ENCODE data around the gene BRD7. TPM values are rescaled to one million over a fixed set of nuclear protein-coding genes. Genes with fewer than 3 reads are reported as not detected.

The BRD7 gene
- total and polyA plus RNA-seq, 10 of the 15 experiments (the other 5 are each of a cell fraction or from before 2014, with no cell fraction given), result 16.9 to 74.7 (median 52.0) TPM

- no peak for TF ChIP-seq ZBTB40 (IDR thresholded peaks at IDR 0.05; ENCODE audit: borderline replicate concordance)
- no peak for TF ChIP-seq HCFC1 (IDR thresholded peaks at IDR 0.05; ENCODE audit: low read length)
- no peak for TF ChIP-seq ATF2 (IDR thresholded peaks at IDR 0.05; ENCODE audit: low read length)
These were observed 25.3 kb upstream of the BRD7 start (continued) for GRCh38 chr16:50393858-50394802.

- intact Hi-C loops (cut with micrococcal nuclease; ENCODE audit: unreplicated experiment), result no loop called here
- ChIA-PET RAD21 (ENCODE audit: unreplicated experiment) (no interaction called here), CTCF (no interaction called here), SMC1A (ENCODE audit: uncharacterized antibody, unreplicated experiment) (no interaction called here), POLR2A (no interaction called here)
- Histone ChIP-seq H4K20me1 (ENCODE audit: control insufficient read depth, insufficient read depth) (no peaks in the 10 kb centered on the region), H3K79me2 (ENCODE audit: control insufficient read depth, insufficient read depth, low read length) (no peaks in the 10 kb centered on the region), H2AFZ (ENCODE audit: control insufficient read depth, low read depth, low read length) (no peak overlapping the region), H3K9ac (ENCODE audit: control insufficient read depth, insufficient read depth, low read length) (no peak overlapping the region), H3K4me3 (no peak overlapping the region), H3K27ac (ENCODE audit: control insufficient read depth, insufficient read depth) (no peak overlapping the region), H3K4me1 (ENCODE audit: control insufficient read depth, insufficient read depth, low read length) (no peaks in the 10 kb centered on the region), H3K9me3 (replicated peaks; ENCODE audit: control insufficient read depth, insufficient read depth, low read length) (no peaks in the 10 kb centered on the region), H3K4me2 (ENCODE audit: control insufficient read depth, insufficient read depth) (no peak overlapping the region), H3K36me3 (ENCODE audit: control insufficient read depth in 2 of 2, insufficient read depth in 2 of 2, low read length in 1 of 2) (no peaks in the 10 kb centered on the region), H3K27me3 (replicated peaks in 1 of 2; ENCODE audit: control insufficient read depth in 2 of 2, insufficient read depth in 2 of 2, low read length in 1 of 2) (peaks cover 0 to 1% of the 10 kb centered on the region in 2 experiments; a peak in 2 of 4 replicates)
- no TSS peak for BruUV-seq (replicated peaks)
- DNase-seq (ENCODE audit: low read depth, low spot score), result no peak
- in situ Hi-C loops (cut with MboI), result no loop called here
- no peak for FAIRE-seq
- 29% methylated on average over 8 of the region's 8 CpGs for WGBS (ENCODE audit: insufficient coverage, insufficient replicate concordance, low lambda C conversion rate, missing lambda C conversion rate)
- ATAC-seq, result no peak
- TF ChIP-seq STAT3 (IDR thresholded peaks at IDR 0.05; ENCODE audit: low read depth, low read length), result no peak
- no peak for TF ChIP-seq MEF2B (IDR thresholded peaks at IDR 0.05; ENCODE audit: partially characterized antibody, poor library complexity, severe bottlenecking)
- TF ChIP-seq SRF (IDR thresholded peaks at IDR 0.05; ENCODE audit: low read depth in 2 of 2, low read length in 2 of 2), result no peak
- TF ChIP-seq RELA (IDR thresholded peaks at IDR 0.05; ENCODE audit: borderline replicate concordance, partially characterized antibody), result no peak
- TF ChIP-seq NR2C1 (IDR thresholded peaks at IDR 0.05), result no peak
- TF ChIP-seq RAD21 (IDR thresholded peaks at IDR 0.05; ENCODE audit: insufficient read depth, low read depth, low read length), result no peak
- TF ChIP-seq BRCA1 (IDR thresholded peaks at IDR 0.05; ENCODE audit: low read depth, low read length), result no peak
- no peak for TF ChIP-seq SPI1 (IDR thresholded peaks at IDR 0.05; ENCODE audit: borderline replicate concordance, insufficient read depth, low read depth, low read length)
- TF ChIP-seq ZBTB11 (CRISPR knock-in tag; IDR thresholded peaks at IDR 0.05), result no peak
- no peak for TF ChIP-seq ZNF384 (IDR thresholded peaks at IDR 0.05; ENCODE audit: borderline replicate concordance, low read depth, low read length)
These were observed 24.6 kb upstream of the BRD7 start for GRCh38 chr16:50393416-50393815.

Data from GM12878 (cell line).